Activated CD8-positive, alpha-beta memory T cell treated with anti-CD3 and anti-CD28 coated beads, Interleukin-2, amount 50 U/mL, for 1 hour (primary cell): ENCODE data around the gene DIPK1B.

Experiments used
- DNase-seq: peaks from one replicate; pipeline ENCODE4 v3.0.0-alpha.2; 2020; ENCODE audit errors: extremely low read depth

DIPK1B gene

DNA sequence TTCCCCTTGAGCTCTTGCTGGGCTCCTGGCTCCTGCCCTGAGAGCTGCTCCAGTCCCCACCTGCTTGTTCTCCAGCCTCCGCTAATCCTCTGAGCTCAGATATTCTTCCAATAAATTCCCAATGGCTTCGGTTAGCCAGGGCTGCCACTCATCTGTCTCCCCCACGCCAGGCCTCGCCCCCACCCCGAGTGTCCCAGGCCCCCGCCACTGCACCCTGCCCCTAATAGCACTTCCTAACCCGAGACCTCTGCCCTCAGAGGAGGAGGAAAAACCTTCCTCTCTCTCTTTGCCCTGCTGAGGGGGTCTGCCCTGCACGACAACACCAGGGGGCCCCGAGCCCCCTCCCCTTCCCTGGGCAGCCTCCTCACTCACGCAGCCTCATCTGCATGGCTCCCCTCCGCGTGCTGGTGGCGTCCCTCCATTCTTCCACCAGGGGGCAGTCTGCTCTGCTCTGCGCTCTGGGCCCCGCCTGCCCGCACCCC, 57.4 kb downstream of the DIPK1B start:
- DNase-seq: no peak

DNA sequence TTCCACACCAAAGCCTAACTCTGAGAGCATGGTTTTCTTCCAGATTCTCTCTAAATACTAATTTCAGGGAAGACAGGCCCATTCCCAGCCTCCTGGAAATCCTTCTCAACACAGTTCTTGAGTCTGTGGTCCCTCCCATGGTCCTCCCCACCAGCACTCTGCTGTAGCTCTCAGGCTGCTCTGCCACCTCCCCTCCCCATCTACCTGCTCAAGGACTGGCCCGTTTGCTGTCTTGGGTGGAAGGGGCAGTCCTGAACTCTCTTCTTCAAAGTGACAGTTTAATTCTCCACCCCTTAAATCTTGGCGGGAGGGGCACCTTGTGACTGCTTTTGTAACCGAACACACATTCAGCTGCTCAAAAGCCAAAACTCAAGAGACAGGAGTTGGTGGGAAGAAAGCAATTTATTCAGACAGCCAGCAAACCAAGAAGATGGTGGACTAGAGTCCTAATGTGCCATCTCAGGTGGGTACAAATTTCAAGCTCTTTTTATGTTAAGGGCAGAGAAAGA, 59.6 kb downstream of the DIPK1B start:
- DNase-seq: no peak

DNA sequence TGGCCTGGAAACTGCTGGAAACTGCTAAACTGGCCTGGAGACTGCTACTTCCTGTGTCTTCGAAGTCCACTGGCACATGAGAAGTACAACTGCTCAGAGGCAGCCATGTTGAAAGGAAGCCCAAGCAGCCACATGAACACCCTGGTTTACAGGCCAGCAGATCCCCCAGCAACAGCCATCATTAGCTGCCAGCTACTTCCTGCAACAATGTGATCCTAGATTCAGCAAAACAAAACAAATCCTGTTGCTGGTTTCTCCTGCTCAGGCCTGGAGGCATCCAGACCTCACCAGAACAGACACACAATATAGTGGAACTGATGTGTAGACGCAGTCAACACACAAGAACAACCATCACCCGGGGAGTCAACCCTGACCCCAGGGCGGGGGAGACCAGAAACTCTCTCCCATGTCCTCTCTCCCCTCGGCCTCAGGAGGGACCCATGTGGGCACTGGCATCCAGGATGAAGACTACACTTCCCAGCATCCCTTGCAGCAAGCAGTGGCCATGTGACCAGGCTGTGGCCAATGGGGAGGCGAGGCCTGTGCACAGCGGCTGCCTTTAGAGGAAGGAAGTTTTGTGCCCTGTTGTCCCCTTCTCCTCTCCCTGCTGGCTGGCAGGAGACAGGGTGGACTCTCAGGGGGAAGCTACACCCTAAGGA, 61.1 kb downstream of the DIPK1B start:
- DNase-seq: no peak
